SU-DHL-6 (cell line): ENCODE results near the gene HECTD1.

Experiments
- H2AFZ ChIP-seq: fragments of 200-600 bp; sonication (generic); 2 replicates; pipeline ENCODE4 v1.6.1; 2014; ENCODE audit warnings: low read depth, mild to moderate bottlenecking, moderate library complexity, mixed read lengths, antibody characterized with exemption, low read length; ENCODE audit not compliant: severe bottlenecking
- H3F3A ChIP-seq: fragments of 200-600 bp; shearing (Covaris generic); 2 replicates; pipeline ENCODE4 v1.6.0; 2016; ENCODE audit warnings: antibody characterized with exemption, mild to moderate bottlenecking; ENCODE audit not compliant: insufficient read depth
- H3K27ac ChIP-seq: fragments of 200-600 bp; sonication (generic); 2 replicates; pipeline ENCODE4 v1.5.1; 2016; ENCODE audit warnings: low read depth, mild to moderate bottlenecking, low read length, moderate library complexity, mixed read lengths
- H3K27me3 ChIP-seq: fragments of 200-600 bp; sonication (generic), shearing (Covaris generic); 2 replicates; pipeline ENCODE4 v1.6.0; 2014; ENCODE audit warnings: mild to moderate bottlenecking, low read length
- H3K36me3 ChIP-seq: fragments of 200-600 bp; sonication (generic); 2 replicates; pipeline ENCODE4 v1.6.1; 2014; ENCODE audit warnings: mild to moderate bottlenecking, low read length, mixed read lengths
- H3K4me2 ChIP-seq: fragments of 300-600, 200-600 bp; shearing (Covaris generic), sonication (generic); 2 replicates; pipeline ENCODE4 v1.6.0; 2014; ENCODE audit warnings: low read length, low read depth, mild to moderate bottlenecking; ENCODE audit not compliant: poor library complexity, severe bottlenecking
- H3K4me3 ChIP-seq: fragments of 200-600 bp; sonication (generic); 2 replicates; pipeline ENCODE4 v1.5.1; 2014; ENCODE audit warnings: antibody characterized with exemption, low read length, mild to moderate bottlenecking, mixed read lengths; ENCODE audit not compliant: insufficient read depth, poor library complexity, severe bottlenecking
- H3K79me2 ChIP-seq: fragments of 200-600 bp; sonication (generic); 2 replicates; pipeline ENCODE4 v1.6.1; 2014; ENCODE audit warnings: mild to moderate bottlenecking, low read length, moderate library complexity; ENCODE audit not compliant: insufficient read depth
- H3K9ac ChIP-seq: fragments of 200-600 bp; sonication (generic); 2 replicates; pipeline ENCODE4 v1.7.0; 2014; ENCODE audit warnings: mild to moderate bottlenecking, low read length
- H3K9me2 ChIP-seq: fragments of 200-600 bp; sonication (generic); replicated peaks from 2 replicates; pipeline ENCODE4 v1.6.1; 2014; ENCODE audit warnings: low read length; ENCODE audit not compliant: insufficient read depth
- H3K9me3 ChIP-seq: fragments of 200-600 bp; sonication (generic); 2 replicates; pipeline ENCODE4 v1.6.1; 2014; ENCODE audit warnings: low read length, mixed read lengths; ENCODE audit not compliant: insufficient read depth
- H4K20me1 ChIP-seq: fragments of 200-600 bp; sonication (generic); 2 replicates; pipeline ENCODE4 v1.6.1; 2014; ENCODE audit warnings: low read depth, mild to moderate bottlenecking, antibody characterized with exemption, low read length, moderate library complexity, mixed read lengths
- CTCF ChIP-seq: fragments of 200-600 bp; sonication (generic); IDR thresholded peaks from one replicate; pipeline ENCODE4 v1.5.1; 2017; ENCODE audit warnings: antibody characterized with exemption, mild to moderate bottlenecking, low read length, moderate library complexity; ENCODE audit not compliant: insufficient read depth, poor library complexity, severe bottlenecking
- EZH2phosphoT487 ChIP-seq: fragments of 200-600 bp; sonication (generic), shearing (Covaris generic); conservative IDR thresholded peaks from 2 replicates; pipeline ENCODE4 v1.6.1; 2018; ENCODE audit warnings: mild to moderate bottlenecking, antibody characterized with exemption, low read length, moderate library complexity, mixed read lengths

HECTD1 gene

GRCh38 chr14:31241450-31242114 is 34.0 kb upstream of the HECTD1 start:
- no peak for TF ChIP-seq CTCF
- no peak for TF ChIP-seq EZH2phosphoT487
- Histone ChIP-seq H3K27ac (no peak overlapping the region), H3K9me3 (no peaks in the 10 kb centered on the region), H3K36me3 (no peaks in the 10 kb centered on the region), H3K9me2 (no peaks in the 10 kb centered on the region), H3K27me3 (no peaks in the 10 kb centered on the region), H3F3A (no peaks in the 10 kb centered on the region), H2AFZ (no peak overlapping the region), H3K4me3 (no peak overlapping the region), H3K4me2 (no peak overlapping the region), H3K79me2 (no peaks in the 10 kb centered on the region), H4K20me1 (no peaks in the 10 kb centered on the region), H3K9ac (no peak overlapping the region)

- Histone ChIP-seq H2AFZ (no peak overlapping the region), H3K4me2 (no peak overlapping the region), H3K27ac (no peak overlapping the region), H3K9me3 (no peaks in the 10 kb centered on the region), H3K4me3 (no peak overlapping the region), H3K9me2 (no peaks in the 10 kb centered on the region), H4K20me1 (no peaks in the 10 kb centered on the region), H3K79me2 (no peaks in the 10 kb centered on the region), H3K36me3 (no peaks in the 10 kb centered on the region), H3F3A (no peaks in the 10 kb centered on the region), H3K27me3 (no peaks in the 10 kb centered on the region), H3K9ac (no peak overlapping the region)
- TF ChIP-seq CTCF (no peak), EZH2phosphoT487 (no peak)
These were observed 32.1 kb upstream of the HECTD1 start for GRCh38 chr14:31239741-31240140.

GRCh38 chr14:31235462-31235861 is 27.9 kb upstream of the HECTD1 start:
- TF ChIP-seq CTCF (no peak), EZH2phosphoT487 (no peak)
- no peaks in the 10 kb centered on the region for H3K36me3 ChIP-seq
- no peak overlapping the region for H2AFZ ChIP-seq
- no peaks in the 10 kb centered on the region for H3K9me2 ChIP-seq
- no peak overlapping the region for H3K4me3 ChIP-seq
- H3K79me2 ChIP-seq: no peaks in the 10 kb centered on the region
- no peaks in the 10 kb centered on the region for H3F3A ChIP-seq
- H4K20me1 ChIP-seq: no peaks in the 10 kb centered on the region
- no peaks in the 10 kb centered on the region for H3K27me3 ChIP-seq
- H3K27ac ChIP-seq: no peak overlapping the region
- H3K4me2 ChIP-seq: no peak overlapping the region
- H3K9me3 ChIP-seq: no peaks in the 10 kb centered on the region
- H3K9ac ChIP-seq: no peak overlapping the region
